Adrenal gland (tissue), 5 donors: ENCODE results near the gene ATXN10.

Experiments
- CTCF ChIP-seq, 6 experiments: fragments of 450-650 bp in 4 of 6; fragments of 200-600 bp in 2 of 6; sonication (generic) in 1 of 6; IDR thresholded peaks; 1 replicate in 5 of 6; 2 replicates in 1 of 6; pipeline versions ENCODE4 v1.5.1 to v1.8.0; 2016 to 2021; ENCODE audit warnings: antibody characterized with exemption in 6 of 6, mild to moderate bottlenecking in 2 of 6, moderate library complexity in 1 of 6
- POLR2A ChIP-seq, 2 donors: fragments of 450-650 bp; IDR thresholded peaks; one replicate each; pipeline ENCODE4 v1.6.1; 2017; ENCODE audit warnings: antibody characterized with exemption in 2 of 2, mild to moderate bottlenecking in 2 of 2, moderate library complexity in 1 of 2
- donor health status: DM: no; HTN: no; CAD: no.

- TF ChIP-seq CTCF (IDR thresholded peaks at IDR 0.05) (no peak), POLR2A (IDR thresholded peaks at IDR 0.05) (no peak)
Measured at GRCh38 chr22:45757936-45758335, 86.3 kb downstream of the ATXN10 start.
